GDM1 (cell line): ENCODE data around the gene NACC2.
"Not testable (repeated sequence)": the region's sequence is repeated elsewhere in the genome, so short reads cannot be mapped to it uniquely, and the experiment has no call there.

Experiments
- DNase-seq: peaks from one replicate; lab custom pipeline; 2025; lab: John Stamatoyannopoulos, UW

Gene NACC2

GRCh38 chr9:136080716-136081112, 14.4 kb downstream of the NACC2 start:
- DNase-seq = no peak

- DNase-seq = no peak
Observed at GRCh38 chr9:136079916-136080246, 15.2 kb downstream of the NACC2 start.

GRCh38 chr9:136079211-136079915, 15.7 kb downstream of the NACC2 start:
- no peak for DNase-seq

GRCh38 chr9:136078498-136079011, 16.5 kb downstream of the NACC2 start:
- DNase-seq = no peak

- DNase-seq = no peak
Observed at GRCh38 chr9:136078024-136078423, 17.1 kb downstream of the NACC2 start.

GRCh38 chr9:136077491-136077890, 17.6 kb downstream of the NACC2 start:
- DNase-seq = no peak

GRCh38 chr9:136075881-136076678, 19.0 kb downstream of the NACC2 start:
- peak; percentile 64 for DNase-seq

GRCh38 chr9:136075134-136075841, 19.8 kb downstream of the NACC2 start:
- DNase-seq = no peak

GRCh38 chr9:136074706-136075105, 20.4 kb downstream of the NACC2 start:
- no peak for DNase-seq

GRCh38 chr9:136062657-136063439, 32.2 kb downstream of the NACC2 start:
- DNase-seq = no peak

GRCh38 chr9:136061916-136062315, 33.2 kb downstream of the NACC2 start:
- DNase-seq = not testable (repeated sequence)

GRCh38 chr9:136061405-136061804, 33.7 kb downstream of the NACC2 start:
- no peak for DNase-seq

- DNase-seq = no peak
Observed at GRCh38 chr9:136060671-136061371, 34.3 kb downstream of the NACC2 start.

- DNase-seq = no peak
Observed at GRCh38 chr9:136059851-136060670, 35.0 kb downstream of the NACC2 start.

GRCh38 chr9:136059321-136059791, 35.7 kb downstream of the NACC2 start:
- DNase-seq = no peak

- no peak for DNase-seq
Observed at GRCh38 chr9:136058801-136059302, 36.2 kb downstream of the NACC2 start.

GRCh38 chr9:136058084-136058483, 37.0 kb downstream of the NACC2 start:
- DNase-seq = no peak

- DNase-seq = no peak
Observed at GRCh38 chr9:136057236-136058081, 37.6 kb downstream of the NACC2 start.
